ENCODE measurements around the gene PTPN18.

Gene PTPN18

DNA sequence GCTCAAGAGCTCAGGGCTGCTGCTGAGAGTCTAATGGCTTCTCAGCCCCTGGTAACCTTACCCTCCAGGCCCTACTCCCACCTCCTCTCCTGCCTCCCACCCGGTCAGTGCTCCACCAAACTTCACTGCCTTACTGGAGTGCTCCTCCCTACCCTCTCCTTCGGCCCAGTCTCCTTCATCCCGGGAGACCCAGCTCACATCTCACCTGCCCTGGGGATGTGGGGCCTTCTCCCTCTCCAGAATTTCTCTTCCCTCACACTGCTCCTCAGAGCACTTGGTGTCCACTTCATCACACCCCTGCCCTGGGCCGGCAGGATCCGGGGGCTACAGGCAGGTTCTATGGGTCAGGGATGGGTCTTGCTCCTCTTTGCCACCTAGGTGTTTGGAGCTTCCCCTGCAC is 21.6 kb downstream of the PTPN18 start:
- H2AFZ ChIP-seq (ENCODE audit: low read length) = no peak overlapping the region
- H3K4me2 ChIP-seq (ENCODE audit: low read depth, low read length, poor library complexity, severe bottlenecking) = no peak overlapping the region
- H3K36me3 ChIP-seq (ENCODE audit: insufficient read depth, low read length) = no peaks in the 10 kb centered on the region
- H3K9ac ChIP-seq (ENCODE audit: low read depth, low read length, poor library complexity, severe bottlenecking) = no peak overlapping the region
- no peaks in the 10 kb centered on the region for H3K79me2 ChIP-seq (ENCODE audit: insufficient read depth, low read length)
- H3K4me1 ChIP-seq (ENCODE audit: insufficient read depth, low read length, poor library complexity, severe bottlenecking) = peaks cover 4% of the 10 kb centered on the region
- no peak overlapping the region for H3K4me3 ChIP-seq (ENCODE audit: low read length, poor library complexity, severe bottlenecking)
- no peaks in the 10 kb centered on the region for H3K9me2 ChIP-seq (replicated peaks; ENCODE audit: low read depth, low read length)
- H4K20me1 ChIP-seq (ENCODE audit: insufficient read depth, low read length, poor library complexity, severe bottlenecking) = no peaks in the 10 kb centered on the region
- H3K27me3 ChIP-seq (ENCODE audit: insufficient read depth, low read length, poor library complexity, severe bottlenecking) = no peaks in the 10 kb centered on the region
- no peaks in the 10 kb centered on the region for H3K9me3 ChIP-seq (ENCODE audit: insufficient read depth, low read depth, low read length)
- no peaks in the 10 kb centered on the region for H3F3A ChIP-seq (ENCODE audit: low read depth)
- TF ChIP-seq, protein P1, sequence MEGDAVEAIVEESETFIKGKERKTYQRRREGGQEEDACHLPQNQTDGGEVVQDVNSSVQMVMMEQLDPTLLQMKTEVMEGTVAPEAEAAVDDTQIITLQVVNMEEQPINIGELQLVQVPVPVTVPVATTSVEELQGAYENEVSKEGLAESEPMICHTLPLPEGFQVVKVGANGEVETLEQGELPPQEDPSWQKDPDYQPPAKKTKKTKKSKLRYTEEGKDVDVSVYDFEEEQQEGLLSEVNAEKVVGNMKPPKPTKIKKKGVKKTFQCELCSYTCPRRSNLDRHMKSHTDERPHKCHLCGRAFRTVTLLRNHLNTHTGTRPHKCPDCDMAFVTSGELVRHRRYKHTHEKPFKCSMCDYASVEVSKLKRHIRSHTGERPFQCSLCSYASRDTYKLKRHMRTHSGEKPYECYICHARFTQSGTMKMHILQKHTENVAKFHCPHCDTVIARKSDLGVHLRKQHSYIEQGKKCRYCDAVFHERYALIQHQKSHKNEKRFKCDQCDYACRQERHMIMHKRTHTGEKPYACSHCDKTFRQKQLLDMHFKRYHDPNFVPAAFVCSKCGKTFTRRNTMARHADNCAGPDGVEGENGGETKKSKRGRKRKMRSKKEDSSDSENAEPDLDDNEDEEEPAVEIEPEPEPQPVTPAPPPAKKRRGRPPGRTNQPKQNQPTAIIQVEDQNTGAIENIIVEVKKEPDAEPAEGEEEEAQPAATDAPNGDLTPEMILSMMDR (conservative IDR thresholded peaks at IDR 0.05; ENCODE audit: low read length) = no peak
- no peak for TF ChIP-seq EZH2phosphoT487 (IDR thresholded peaks at IDR 0.05; ENCODE audit: borderline replicate concordance)

DNA sequence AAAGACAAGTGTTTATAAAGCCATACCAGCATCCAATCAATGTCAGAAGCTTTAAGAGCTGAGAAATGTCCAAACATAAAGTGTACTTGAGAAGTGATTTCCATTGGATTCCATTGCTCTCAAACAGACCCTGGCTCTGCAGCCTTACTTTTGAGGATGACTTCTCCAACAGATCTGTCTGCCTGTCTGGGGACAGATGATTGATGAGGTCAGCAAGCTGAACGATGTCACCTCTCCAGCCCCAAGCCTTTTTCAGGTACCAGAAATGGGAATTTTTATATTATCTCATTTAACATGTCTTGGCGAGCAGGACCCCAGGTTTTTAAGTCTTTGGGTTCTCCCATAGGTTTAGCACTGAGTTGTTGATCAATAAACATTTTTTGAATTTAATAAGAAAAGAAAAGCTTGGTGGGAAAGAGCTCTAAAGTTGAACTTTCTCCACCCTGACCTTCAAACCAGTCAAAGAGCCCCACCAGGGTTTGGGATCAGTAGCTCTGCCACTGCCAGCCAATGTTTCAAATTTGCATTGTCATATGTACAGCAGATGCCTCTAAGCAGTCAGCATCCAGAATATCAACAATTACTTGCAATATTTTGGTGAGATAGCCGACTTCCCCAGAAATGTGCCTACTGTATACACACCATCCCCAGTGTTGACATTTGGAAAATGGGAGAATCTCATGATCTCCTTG is 22.5 kb downstream of the PTPN18 start:
- Histone ChIP-seq H3K4me3 (ENCODE audit: low read length, poor library complexity, severe bottlenecking) (no peak overlapping the region), H3K9me3 (ENCODE audit: insufficient read depth, low read depth, low read length) (no peaks in the 10 kb centered on the region), H3K79me2 (ENCODE audit: insufficient read depth, low read length) (no peaks in the 10 kb centered on the region), H3K9ac (ENCODE audit: low read depth, low read length, poor library complexity, severe bottlenecking) (no peak overlapping the region), H3F3A (ENCODE audit: low read depth) (no peaks in the 10 kb centered on the region), H3K36me3 (ENCODE audit: insufficient read depth, low read length) (no peaks in the 10 kb centered on the region), H3K9me2 (replicated peaks; ENCODE audit: low read depth, low read length) (no peaks in the 10 kb centered on the region), H3K4me2 (ENCODE audit: low read depth, low read length, poor library complexity, severe bottlenecking) (no peak overlapping the region), H3K27me3 (ENCODE audit: insufficient read depth, low read length, poor library complexity, severe bottlenecking) (no peaks in the 10 kb centered on the region), H4K20me1 (ENCODE audit: insufficient read depth, low read length, poor library complexity, severe bottlenecking) (no peaks in the 10 kb centered on the region), H2AFZ (ENCODE audit: low read length) (no peak overlapping the region), H3K4me1 (ENCODE audit: insufficient read depth, low read length, poor library complexity, severe bottlenecking) (peaks cover 4% of the 10 kb centered on the region)
- no peak for TF ChIP-seq EZH2phosphoT487 (IDR thresholded peaks at IDR 0.05; ENCODE audit: borderline replicate concordance)

DNA sequence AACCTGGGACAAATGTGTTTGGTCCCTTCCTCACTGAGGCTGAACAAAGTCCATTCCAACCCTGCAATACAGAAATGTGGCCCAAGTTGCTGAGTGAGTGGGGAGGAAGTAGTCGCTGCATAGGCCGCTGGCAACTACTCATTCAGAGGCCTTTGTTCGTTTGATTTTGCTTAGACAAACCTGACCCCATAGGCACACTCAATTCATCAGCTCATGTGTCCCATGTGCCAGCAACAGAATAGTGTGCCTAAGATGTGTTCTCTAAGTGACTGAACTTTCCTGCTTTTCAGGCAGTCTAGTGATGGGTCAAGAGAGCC is 23.0 kb downstream of the PTPN18 start:
- no peak overlapping the region for H2AFZ ChIP-seq (ENCODE audit: low read length)
- no peaks in the 10 kb centered on the region for H4K20me1 ChIP-seq (ENCODE audit: insufficient read depth, low read length, poor library complexity, severe bottlenecking)
- no peak for TF ChIP-seq EZH2phosphoT487 (IDR thresholded peaks at IDR 0.05; ENCODE audit: borderline replicate concordance)
- TF ChIP-seq, protein P1 (conservative IDR thresholded peaks at IDR 0.05; ENCODE audit: low read length) = no peak
- no peaks in the 10 kb centered on the region for H3K9me3 ChIP-seq (ENCODE audit: insufficient read depth, low read depth, low read length)
- no peak overlapping the region for H3K4me2 ChIP-seq (ENCODE audit: low read depth, low read length, poor library complexity, severe bottlenecking)
- no peak overlapping the region for H3K9ac ChIP-seq (ENCODE audit: low read depth, low read length, poor library complexity, severe bottlenecking)
- no peaks in the 10 kb centered on the region for H3K79me2 ChIP-seq (ENCODE audit: insufficient read depth, low read length)
- H3F3A ChIP-seq (ENCODE audit: low read depth) = no peaks in the 10 kb centered on the region
- H3K27me3 ChIP-seq (ENCODE audit: insufficient read depth, low read length, poor library complexity, severe bottlenecking) = no peaks in the 10 kb centered on the region
- no peaks in the 10 kb centered on the region for H3K9me2 ChIP-seq (replicated peaks; ENCODE audit: low read depth, low read length)
- H3K4me3 ChIP-seq (ENCODE audit: low read length, poor library complexity, severe bottlenecking) = no peak overlapping the region
- H3K36me3 ChIP-seq (ENCODE audit: insufficient read depth, low read length) = no peaks in the 10 kb centered on the region
- H3K4me1 ChIP-seq (ENCODE audit: insufficient read depth, low read length, poor library complexity, severe bottlenecking) = peaks cover 4% of the 10 kb centered on the region
